Measurements from ENCODE around the gene TMC6.

Gene TMC6

DNA sequence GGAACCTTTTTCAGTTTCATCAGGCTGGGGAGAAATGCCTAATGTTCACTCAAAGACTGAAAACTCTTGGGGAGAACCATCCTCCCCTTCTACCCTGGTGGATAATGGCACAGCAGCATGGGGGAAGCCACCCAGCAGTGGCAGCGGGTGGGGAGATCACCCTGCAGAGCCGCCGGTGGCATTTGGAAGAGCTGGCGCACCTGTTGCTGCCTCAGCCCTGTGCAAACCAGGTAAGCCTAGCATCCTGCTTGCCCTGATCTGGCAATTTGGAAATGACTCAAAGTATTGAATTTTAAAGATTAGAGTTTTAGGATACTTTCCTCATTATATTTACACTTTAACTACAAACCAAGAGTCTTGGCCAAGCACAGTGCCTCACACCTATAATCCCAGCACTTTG lies 63.8 kb downstream of the TMC6 start:
- DNase-seq = no peak

DNA sequence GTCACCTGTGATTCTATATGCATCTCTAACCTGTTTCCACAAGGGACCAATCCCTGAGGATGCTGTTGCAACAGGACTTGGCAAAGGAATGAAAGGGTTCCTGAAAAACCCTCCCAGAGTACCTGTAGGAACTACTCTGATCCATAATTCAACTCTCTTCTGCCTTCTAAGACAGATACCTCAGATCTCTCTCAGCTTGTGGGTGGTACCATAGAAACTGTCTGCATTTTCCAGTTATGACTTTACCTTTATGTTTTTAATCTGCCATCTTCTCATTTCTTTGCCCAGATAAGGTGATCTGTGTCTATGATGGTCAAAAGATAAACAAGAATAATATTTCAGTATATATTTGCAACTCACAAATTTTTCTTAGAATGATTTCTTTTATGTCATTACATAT lies 65.1 kb downstream of the TMC6 start:
- DNase-seq = no peak

DNA sequence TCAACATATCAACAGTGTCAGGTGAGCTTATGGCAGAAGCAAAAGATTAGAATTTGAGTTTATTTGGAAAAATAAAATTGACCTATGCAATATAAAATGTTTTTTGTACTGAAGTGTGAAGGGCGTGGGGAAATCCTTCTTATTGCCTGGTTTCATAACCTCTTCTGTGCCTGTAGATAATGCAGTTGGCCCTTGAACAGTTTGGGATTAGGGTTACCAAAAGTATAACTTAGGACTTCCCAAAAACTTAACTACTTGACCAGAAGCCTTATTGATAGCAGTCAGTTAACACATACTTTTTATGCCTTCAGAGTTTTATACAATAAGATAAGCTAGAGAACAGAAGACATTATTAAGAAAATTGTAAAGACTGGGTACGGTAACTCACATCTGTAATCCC lies 66.0 kb downstream of the TMC6 start:
- no peak for DNase-seq
